HepG2 (cell line): ENCODE results near the gene UBA6. TPM values are rescaled to one million over a fixed set of nuclear protein-coding genes. Genes with fewer than 3 reads are reported as not detected.

Experiments
- ATAC-seq: fragments of 200-7000 bp; cut with Tn5 transposase; 3 replicates; pipeline ENCODE4 v1.9.1; 2020; ENCODE audit warnings: mild to moderate bottlenecking, moderate library complexity
- BruUV-seq: library from RNA; stranded (reverse); fragments of 400-500 nt; replicated peaks from 2 replicates; lab custom pipeline; 2021; lab: Mats Ljungman, UMichigan
- CTCF ChIA-PET: fragments of 300-600 bp; formaldehyde crosslinking; extraction: SDS; loops from one replicate; lab custom pipeline; 2021; ENCODE audit warnings: low total read pairs, inconsistent platforms, low intra/inter-chr PET ratio; lab: Yijun Ruan, JAX
- POLR2A ChIA-PET: fragments of 350-600 bp; sonication (Branson Sonifier 250); formaldehyde crosslinking; loops from one replicate; lab custom pipeline; 2020; ENCODE audit warnings: antibody characterized with exemption, inconsistent platforms; lab: Yijun Ruan, JAX
- DNase-seq: peaks from one replicate; pipeline ENCODE4 v3.0.0-alpha.2; 2015; ENCODE audit warnings: low spot score
- FAIRE-seq: peaks from 3 replicates; lab custom pipeline; 2011; peaks lifted over from hg19 to GRCh38; lab: Jason Lieb, UNC
- H2AFZ ChIP-seq: one replicate; pipeline ENCODE4 v1.6.1; 2011; ENCODE audit warnings: low read length, inconsistent platforms
- H3K27ac ChIP-seq: fragments of 300-600 bp; 3 replicates; pipeline ENCODE4 v1.8.0; 2011; ENCODE audit warnings: mixed run types, mild to moderate bottlenecking, mixed read lengths, low read length, inconsistent platforms; ENCODE audit not compliant: insufficient read depth; ENCODE audit errors: extremely low read length
- H3K27me3 ChIP-seq, 2 experiments: fragments of 200-600 bp in 1 of 2; 2 replicates in 1 of 2; 3 replicates in 1 of 2; pipeline versions ENCODE4 v1.6.0 to v1.8.0; 2011; ENCODE audit warnings: low read length in 2 of 2, mild to moderate bottlenecking in 2 of 2, moderate library complexity in 2 of 2, inconsistent platforms in 1 of 2; ENCODE audit not compliant: insufficient read depth in 2 of 2, control insufficient read depth in 1 of 2
- H3K36me3 ChIP-seq, 2 experiments: fragments of 200-600 bp in 1 of 2; replicated peaks in 1 of 2; 2 replicates in 1 of 2; 3 replicates in 1 of 2; pipeline versions ENCODE4 v1.5.1 to v1.8.0; 2011; ENCODE audit warnings: low read length in 2 of 2, inconsistent platforms in 1 of 2; ENCODE audit not compliant: insufficient read depth in 2 of 2, control insufficient read depth in 1 of 2
- H3K4me1 ChIP-seq: 2 replicates; pipeline ENCODE4 v1.5.1; 2012; ENCODE audit warnings: low read length, inconsistent platforms; ENCODE audit not compliant: insufficient read depth
- H3K4me2 ChIP-seq: 2 replicates; pipeline ENCODE4 v1.6.0; 2011; ENCODE audit warnings: low read depth, low read length, inconsistent platforms
- H3K4me3 ChIP-seq, 3 experiments: fragments of 200-600 bp in 1 of 3; sonication (generic), shearing (Covaris generic) in 1 of 3; replicated peaks in 1 of 3; 2 replicates each; pipeline ENCODE4 v1.5.1; 2011 to 2016; ENCODE audit warnings: low read length in 3 of 3, inconsistent platforms in 2 of 3, low read depth in 2 of 3, mild to moderate bottlenecking in 2 of 3, control low read depth in 1 of 3, mixed read lengths in 1 of 3; ENCODE audit not compliant: insufficient read depth in 1 of 3
- H3K79me2 ChIP-seq: one replicate; pipeline ENCODE4 v1.6.1; 2011; ENCODE audit warnings: low read length, inconsistent platforms; ENCODE audit not compliant: insufficient read depth
- H3K9ac ChIP-seq: 2 replicates; pipeline ENCODE4 v1.6.0; 2011; ENCODE audit warnings: mild to moderate bottlenecking, low read depth, low read length, inconsistent platforms; ENCODE audit not compliant: insufficient read depth
- H3K9me3 ChIP-seq: 2 replicates; pipeline ENCODE4 v1.5.1; 2012; ENCODE audit warnings: mild to moderate bottlenecking, low read length
- H4K20me1 ChIP-seq: 2 replicates; pipeline ENCODE4 v1.6.0; 2011; ENCODE audit warnings: inconsistent platforms, mild to moderate bottlenecking, low read length, moderate library complexity; ENCODE audit not compliant: insufficient read depth
- CEBPB ChIP-seq: IDR thresholded peaks from 2 replicates; pipeline ENCODE4 v1.6.1; 2011; ENCODE audit warnings: low read depth, low read length, improper control_type of control experiment, borderline replicate concordance
- CEBPG ChIP-seq: IDR thresholded peaks from 2 replicates; pipeline ENCODE4 v1.6.1; 2016
- CSRNP2 ChIP-seq: sonication (generic); formaldehyde crosslinking; conservative IDR thresholded peaks from 2 replicates; pipeline ENCODE4 v1.8.0; 2022; ENCODE audit warnings: low read depth, missing genetic modification reagents
- KMT2A ChIP-seq: sonication (generic); formaldehyde crosslinking; IDR thresholded peaks from 2 replicates; pipeline ENCODE4 v1.4.0; 2020; ENCODE audit warnings: missing genetic modification reagents
- NR1H2 ChIP-seq: sonication (generic); formaldehyde crosslinking; IDR thresholded peaks from 2 replicates; pipeline ENCODE4 v1.8.1; 2022; ENCODE audit warnings: low read depth, missing genetic modification reagents, borderline replicate concordance
- PCBP2 ChIP-seq: fragments of 200-400 bp; formaldehyde crosslinking; optimal IDR thresholded peaks from 2 replicates; pipeline ENCODE3; 2018; ENCODE audit warnings: low read length, low read depth; ENCODE audit not compliant: poor library complexity, severe bottlenecking
- RARG ChIP-seq: sonication (generic); formaldehyde crosslinking; IDR thresholded peaks from 2 replicates; pipeline ENCODE4 v1.4.0; 2020; ENCODE audit warnings: low read depth, mild to moderate bottlenecking, missing genetic modification reagents
- RBM39 ChIP-seq: fragments of 200-400 bp; formaldehyde crosslinking; IDR thresholded peaks from one replicate; pipeline ENCODE4 v1.6.1; 2018; ENCODE audit warnings: antibody characterized with exemption, mild to moderate bottlenecking, low read depth, low read length; ENCODE audit not compliant: poor library complexity, severe bottlenecking
- SYNCRIP ChIP-seq: fragments of 200-400 bp; formaldehyde crosslinking; IDR thresholded peaks from 2 replicates; pipeline ENCODE4 v1.6.1; 2018; ENCODE audit warnings: mild to moderate bottlenecking, low read depth, low read length; ENCODE audit not compliant: insufficient read depth
- TCF7 ChIP-seq: sonication (generic); IDR thresholded peaks from 2 replicates; pipeline ENCODE4 v1.6.1; 2016; ENCODE audit warnings: antibody characterized with exemption, low read depth
- ZBTB39 ChIP-seq: sonication (generic); formaldehyde crosslinking; IDR thresholded peaks from 2 replicates; pipeline ENCODE4 v1.5.0; 2020; ENCODE audit warnings: missing genetic modification reagents
- ZBTB7A ChIP-seq: sonication (generic); formaldehyde crosslinking; IDR thresholded peaks from 2 replicates; pipeline ENCODE4 v1.8.0; 2022; ENCODE audit warnings: mild to moderate bottlenecking, missing genetic modification reagents
- ZFP36L2 ChIP-seq: sonication (generic); formaldehyde crosslinking; IDR thresholded peaks from 2 replicates; pipeline ENCODE4 v1.4.0; 2020; ENCODE audit warnings: missing genetic modification reagents
- ZNF431 ChIP-seq: sonication (generic); formaldehyde crosslinking; IDR thresholded peaks from 2 replicates; pipeline ENCODE4 v1.9.0; 2022; ENCODE audit warnings: missing genetic modification reagents, low read depth, mild to moderate bottlenecking, borderline replicate concordance
- ZNF547 ChIP-seq: sonication (generic); formaldehyde crosslinking; IDR thresholded peaks from 2 replicates; pipeline ENCODE4 v1.5.1; 2020; ENCODE audit warnings: mild to moderate bottlenecking, missing genetic modification reagents
- ZNF589 ChIP-seq: sonication (generic); formaldehyde crosslinking; conservative IDR thresholded peaks from 2 replicates; pipeline ENCODE4 v1.8.0; 2022; ENCODE audit warnings: mild to moderate bottlenecking, moderate library complexity, missing genetic modification reagents
- ZNF652 ChIP-seq: IDR thresholded peaks from 2 replicates; pipeline ENCODE4 v1.6.1; 2016; ENCODE audit warnings: low read depth, borderline replicate concordance
- WGBS: methylation state at CpG from one replicate; pipeline ENCODE4 v1.1.6; 2017; ENCODE audit warnings: low lambda C conversion rate; 5-methylcytosine and 5-hydroxymethylcytosine counted together
- in situ Hi-C: cut with HindIII; loops from 2 replicates; pipeline ENCODE4 v1.10.0; 2017; ENCODE audit warnings: low pct_unique_long_range_greater_than_20kb; ENCODE audit not compliant: extremely low pct_ligation_motif_present
- intact Hi-C: fragments of 100-400 bp; cut with micrococcal nuclease; formaldehyde crosslinking; loops from one replicate; pipeline ENCODE4 v1.10.0; 2022; ENCODE audit not compliant: unreplicated experiment
- polyA plus RNA-seq, 8 experiments: library from polyadenylated mRNA; depleted of rRNA in 3 of 8; stranded (reverse) in 7 of 8; unstranded in 1 of 8; fragments of >200 nt; fragmentation: Illumina TruSeq in 4 of 8; extraction: Trizol in 4 of 8; gene quantifications; 2 replicates each; pipeline versions ENCODE4 v1.2.1 to v1.2.3, GENCODE V29; 2011 to 2016; ENCODE audit warnings: low read depth in 4 of 8, missing spikeins in 1 of 8, mixed read lengths in 1 of 8; ENCODE audit not compliant: insufficient read depth in 1 of 8
- total RNA-seq, 5 experiments: library from RNA; depleted of rRNA; stranded (reverse); fragments of >200 nt; fragmentation: Illumina TruSeq; extraction: Trizol; gene quantifications; 2 replicates each; pipeline ENCODE4 v1.2.3, GENCODE V29; 2016; ENCODE audit warnings: low read depth in 1 of 5
- TF ChIP-seq, protein P1 (sequence below): sonication (generic); formaldehyde crosslinking; IDR thresholded peaks from 2 replicates; pipeline ENCODE4 v1.4.0; 2020; ENCODE audit warnings: missing genetic modification reagents

Gene UBA6
- total and polyA plus RNA-seq, 2 of the 13 experiments (the other 11 are each of a cell fraction or from before 2014, with no cell fraction given): 33.3 to 75.4 TPM

GRCh38 chr4:67697860-67698687 lies 2.9 kb downstream of the UBA6 start:
- H3K9ac ChIP-seq: no peak overlapping the region
- TF ChIP-seq RARG (CRISPR knock-in tag) (no peak), CSRNP2 (CRISPR knock-in tag) (no peak), CEBPB (peak; percentile 49), ZNF589 (CRISPR knock-in tag) (no peak), ZNF652 (CRISPR knock-in tag) (0 out of 2 replicates have a peak, but pooled peaks have one; percentile 55), KMT2A (CRISPR knock-in tag) (no peak), TCF7 (no peak), ZFP36L2 (no peak), CEBPG (CRISPR knock-in tag) (peak; percentile 38; the same call in 1 of the 2 replicates), RBM39 (no peak), SYNCRIP (no peak), NR1H2 (CRISPR knock-in tag) (no peak), ZNF547 (CRISPR knock-in tag) (no peak), ZNF431 (CRISPR knock-in tag) (no peak), ZBTB39 (CRISPR knock-in tag) (no peak), ZBTB7A (no peak), PCBP2 (no peak)
- TF ChIP-seq, protein P1, sequence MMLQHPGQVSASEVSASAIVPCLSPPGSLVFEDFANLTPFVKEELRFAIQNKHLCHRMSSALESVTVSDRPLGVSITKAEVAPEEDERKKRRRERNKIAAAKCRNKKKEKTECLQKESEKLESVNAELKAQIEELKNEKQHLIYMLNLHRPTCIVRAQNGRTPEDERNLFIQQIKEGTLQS: no peak
- TF ChIP-seq, all 625 proteins: peak for 3
- no peak for FAIRE-seq
- WGBS: 69% methylated on average over 7 of the region's 7 CpGs
- H2AFZ ChIP-seq: no peak overlapping the region
- H3K27me3 ChIP-seq: no peaks in the 10 kb centered on the region
- BruUV-seq: TSS peak; percentile 3
- CTCF ChIA-PET: no interaction called here
- peak overlapping the region; percentile 26; the same call in 1 of the 2 replicates for H3K4me2 ChIP-seq
- peaks cover 0 to 20% of the 10 kb centered on the region in 2 experiments; a peak in 3 of 5 replicates for H3K36me3 ChIP-seq
- intact Hi-C loops: no loop called here
- H3K9me3 ChIP-seq: no peaks in the 10 kb centered on the region
- POLR2A ChIA-PET: interaction anchor here (1.6 kb wide), 1 partner anchor 48 kb away, joined by 3 read pairs; no protein-coding TSS in a partner anchor
- no peak for ATAC-seq
- in situ Hi-C loops: no loop called here
- H3K79me2 ChIP-seq: peaks cover 70% of the 10 kb centered on the region
- H3K4me3 ChIP-seq: no peak overlapping the region
- peaks cover 41% of the 10 kb centered on the region for H3K4me1 ChIP-seq
- no peak for DNase-seq
- no peak overlapping the region for H3K27ac ChIP-seq
- H4K20me1 ChIP-seq: peaks cover 5% of the 10 kb centered on the region; the same call in 1 of the 2 replicates
